NT2/D1 (cell line): Measurements from ENCODE around the gene AP1AR.

ENCODE experiments used
- SUZ12 ChIP-seq: IDR thresholded peaks from 2 replicates; pipeline ENCODE4 v1.6.1; 2011; ENCODE audit not compliant: insufficient read length, insufficient read depth; ENCODE audit errors: extremely low read depth
- YY1 ChIP-seq: IDR thresholded peaks from 2 replicates; pipeline ENCODE4 v1.6.1; 2011; ENCODE audit not compliant: insufficient read length, insufficient read depth
- ZNF274 ChIP-seq: IDR thresholded peaks from 2 replicates; pipeline ENCODE4 v1.6.1; 2011; ENCODE audit warnings: mild to moderate bottlenecking, low read depth, low read length

DNA sequence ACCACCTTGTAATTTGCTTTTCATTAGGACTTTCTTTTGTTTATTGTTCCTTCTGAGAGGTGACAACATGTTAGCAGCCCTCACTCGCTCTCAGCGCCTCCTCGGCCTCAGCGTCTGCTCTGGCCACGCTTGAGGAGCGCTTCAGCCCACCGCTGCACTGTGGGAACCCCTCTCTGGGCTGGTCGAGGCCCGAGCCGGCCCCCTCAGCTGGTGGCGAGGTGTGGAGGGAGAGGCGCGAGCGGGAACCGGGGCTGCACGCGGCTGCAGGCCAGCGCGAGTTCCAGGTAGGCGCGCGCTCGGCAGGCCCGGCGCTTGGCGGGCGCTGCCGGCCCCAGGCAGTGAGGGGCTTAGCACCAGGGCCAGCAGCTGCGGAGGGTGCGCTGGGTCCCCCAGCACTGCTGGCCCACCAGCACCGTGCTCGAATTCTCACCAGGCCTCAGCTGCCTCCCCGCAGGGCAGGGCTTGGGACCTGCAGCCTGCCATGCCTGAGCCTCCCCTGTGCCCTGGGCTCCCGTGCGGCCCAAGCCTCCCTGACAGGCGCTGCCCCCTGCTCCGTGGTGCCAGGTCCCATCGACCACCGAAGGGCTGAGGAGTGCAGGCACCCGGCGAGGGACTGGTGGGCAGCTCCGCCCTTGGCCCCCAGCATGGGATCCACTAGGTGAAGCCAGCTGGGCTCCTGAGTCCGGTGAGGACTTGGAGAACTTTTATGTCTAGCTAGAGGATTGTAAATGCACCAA, 9.2 kb upstream of the AP1AR start:
- TF ChIP-seq SUZ12 (no peak), YY1 (no peak), ZNF274 (no peak)
